IPS-NIHi11 (cell line): ENCODE measurements around the gene GYS1.
"Not testable (repeated sequence)": the region's sequence is repeated elsewhere in the genome, so short reads cannot be mapped to it uniquely, and the experiment has no call there.

Experiments used
- DNase-seq: peaks from one replicate; pipeline ENCODE4 v3.0.0; 2012; ENCODE audit warnings: mixed read lengths, low spot score

Gene GYS1

GRCh38 chr19:48938256-48938655, 54.9 kb downstream of the GYS1 start:
- no peak for DNase-seq

DNA sequence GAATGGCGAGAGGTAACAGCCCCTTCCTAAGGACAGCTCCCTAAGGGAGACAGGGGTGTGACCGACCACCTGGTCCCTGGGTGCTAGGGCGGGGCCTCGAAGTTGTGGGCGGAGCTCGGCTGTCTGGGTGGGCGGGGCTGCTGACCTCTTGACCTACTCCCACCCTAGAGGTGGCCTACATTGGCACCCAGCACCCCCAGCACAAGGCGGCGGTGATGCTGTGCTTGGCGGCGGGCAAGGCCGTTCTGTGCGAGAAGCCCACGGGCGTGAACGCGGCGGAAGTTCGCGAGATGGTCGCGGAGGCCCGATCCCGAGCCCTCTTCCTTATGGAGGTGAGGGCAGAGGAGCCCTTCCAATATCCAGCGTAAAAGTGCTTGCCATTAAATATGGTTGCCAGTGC, 57.2 kb downstream of the GYS1 start:
- no peak for DNase-seq

DNA sequence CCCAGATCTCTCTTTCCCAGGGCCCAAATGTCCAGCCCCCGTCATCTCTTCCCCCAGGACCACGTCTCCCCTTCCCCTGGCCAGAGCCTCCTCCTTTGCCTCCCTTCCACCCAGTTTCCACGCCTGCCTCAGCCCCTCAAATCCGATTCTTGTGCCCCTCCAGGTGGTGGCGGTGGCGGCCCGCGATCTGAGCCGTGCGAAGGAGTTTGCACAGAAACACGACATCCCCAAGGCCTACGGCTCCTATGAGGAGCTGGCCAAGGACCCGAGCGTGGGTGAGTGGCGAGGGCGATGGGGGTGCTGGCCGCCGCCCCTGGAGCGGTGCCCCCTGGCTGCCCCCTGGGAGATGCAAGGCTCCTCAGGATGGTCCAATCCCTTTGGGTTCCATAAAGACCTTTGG, 58.3 kb downstream of the GYS1 start:
- DNase-seq = no peak

DNA sequence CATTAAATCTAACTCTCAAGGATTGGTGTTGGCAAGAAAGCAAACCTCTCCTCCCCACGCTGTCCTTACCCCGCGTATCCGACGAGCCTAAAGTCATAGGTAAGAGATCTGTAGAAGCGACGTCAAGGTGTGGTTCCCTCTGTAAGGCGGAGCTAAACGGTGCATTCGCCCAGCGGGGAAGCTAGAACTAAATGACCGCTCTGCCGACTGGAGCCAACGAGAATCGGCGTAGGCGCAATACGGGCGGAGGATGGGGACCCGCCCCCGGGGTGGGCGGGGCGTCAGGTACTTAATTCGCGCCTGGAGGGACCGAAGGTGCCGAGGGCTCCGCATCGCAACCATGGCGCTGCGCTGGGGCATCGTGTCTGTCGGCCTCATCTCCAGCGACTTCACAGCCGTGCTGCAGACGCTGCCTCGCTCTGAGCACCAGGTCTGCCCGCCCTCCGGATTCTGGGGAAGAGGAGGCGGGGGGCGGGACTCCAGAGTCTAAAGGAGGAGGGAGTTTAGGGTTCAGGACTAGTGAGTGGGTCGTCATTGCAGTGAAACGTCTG, 59.7 kb downstream of the GYS1 start, which contains the start of gene DHDH:
TSS of gene DHDH (plus strand) at position 318 of the 551 bp plus-strand sequence. CDS start at position 341, 23 bp downstream.
- peak; percentile 96 for DNase-seq

DNA sequence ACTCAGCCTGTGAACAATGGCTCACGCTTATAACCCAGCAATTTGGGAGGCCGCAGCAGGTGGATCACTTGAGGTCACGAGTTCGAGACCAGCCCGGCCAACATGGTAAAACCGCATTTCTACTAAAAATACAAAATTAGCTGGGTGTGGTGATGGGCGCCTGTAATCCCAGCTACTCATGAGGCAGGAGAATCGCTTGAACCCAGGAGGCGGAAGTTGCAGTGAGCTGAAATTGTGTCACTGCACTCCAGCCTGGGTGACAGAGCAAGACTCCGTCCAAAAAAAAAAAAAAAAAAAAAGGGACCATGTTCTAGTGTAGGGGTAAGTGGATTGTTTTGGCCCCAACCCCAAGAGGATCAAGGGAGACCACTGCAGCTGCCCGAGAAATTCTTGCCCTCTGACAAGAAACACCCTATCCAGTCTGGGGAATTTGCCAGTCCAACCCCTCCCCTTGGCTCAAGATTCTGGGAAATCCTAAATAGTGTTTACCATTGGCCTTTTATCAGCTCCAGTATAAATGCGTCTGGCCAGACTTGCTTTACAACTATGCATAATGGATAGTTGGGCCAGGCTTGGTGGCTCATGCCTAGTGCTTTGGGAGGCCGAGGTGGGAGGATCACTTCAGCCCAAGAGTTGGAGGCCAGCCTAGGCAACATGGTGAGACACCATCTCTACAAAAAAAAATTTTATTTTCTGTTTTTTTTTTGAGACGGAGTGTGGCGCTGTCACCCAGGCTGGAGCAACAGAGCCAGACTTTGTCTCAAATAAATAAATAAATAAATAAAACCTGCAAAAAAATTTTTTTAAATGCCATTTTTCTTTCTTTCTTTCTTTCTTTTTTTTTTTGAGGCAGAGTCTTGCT, 64.7 kb downstream of the GYS1 start:
- DNase-seq = no peak

GRCh38 chr19:48927692-48928091, 65.4 kb downstream of the GYS1 start:
- not testable (repeated sequence) for DNase-seq

- no peak for DNase-seq
Measured at GRCh38 chr19:48926909-48927308, 66.2 kb downstream of the GYS1 start.

DNA sequence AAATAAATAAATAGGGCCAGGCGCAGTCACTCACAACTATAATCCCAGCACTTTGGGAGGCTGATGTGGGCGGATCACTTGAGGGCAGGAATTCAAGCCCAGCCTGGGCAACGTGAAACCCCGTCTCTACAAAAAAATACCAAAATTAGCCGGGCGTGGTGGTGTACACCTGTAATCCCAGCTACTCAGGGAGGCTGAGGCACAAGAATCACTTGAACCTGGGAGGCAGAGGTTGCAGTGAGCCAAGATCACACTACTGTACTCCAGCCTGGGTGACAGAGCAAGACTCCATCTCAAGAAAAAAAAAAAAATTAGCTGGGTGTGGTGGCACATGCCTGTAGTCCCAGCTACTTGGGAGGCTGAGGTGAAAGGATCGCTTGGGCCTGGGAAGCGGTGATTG, 67.2 kb downstream of the GYS1 start:
- not testable (repeated sequence) for DNase-seq

GRCh38 chr19:48925240-48925843, 67.8 kb downstream of the GYS1 start:
- DNase-seq = no peak

DNA sequence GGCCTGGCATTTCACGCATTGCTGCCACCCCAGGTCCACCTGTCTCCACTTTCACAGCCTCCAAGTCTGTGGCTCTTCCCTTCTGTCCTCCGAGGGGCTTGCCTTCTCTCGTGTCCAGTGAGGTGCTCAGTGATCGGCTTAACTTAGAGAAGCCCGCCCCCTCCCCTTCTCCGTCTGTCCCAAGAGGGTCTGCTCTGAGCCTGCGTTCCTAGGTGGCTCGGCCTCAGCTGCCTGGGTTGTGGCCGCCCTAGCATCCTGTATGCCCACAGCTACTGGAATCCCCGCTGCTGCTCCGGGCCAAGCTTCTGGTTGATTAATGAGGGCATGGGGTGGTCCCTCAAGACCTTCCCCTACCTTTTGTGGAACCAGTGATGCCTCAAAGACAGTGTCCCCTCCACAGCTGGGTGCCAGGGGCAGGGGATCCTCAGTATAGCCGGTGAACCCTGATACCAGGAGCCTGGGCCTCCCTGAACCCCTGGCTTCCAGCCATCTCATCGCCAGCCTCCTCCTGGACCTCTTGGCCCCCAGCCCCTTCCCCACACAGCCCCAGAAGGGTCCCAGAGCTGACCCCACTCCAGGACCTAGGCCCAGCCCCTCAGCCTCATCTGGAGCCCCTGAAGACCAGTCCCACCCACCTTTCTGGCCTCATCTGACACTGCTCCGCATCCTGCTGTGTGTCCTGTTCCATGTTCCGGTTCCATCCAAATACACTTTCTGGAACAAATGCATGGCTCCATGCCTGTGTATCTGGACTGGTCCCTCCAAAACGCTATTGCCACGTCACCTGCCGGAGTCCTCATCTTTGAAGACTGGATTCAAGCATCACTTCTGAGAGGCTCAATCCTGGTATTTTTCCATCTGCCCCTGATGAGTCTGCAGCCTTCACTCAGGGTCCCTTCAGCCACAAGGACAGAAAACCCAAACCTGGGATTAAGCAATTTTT, 70.3 kb downstream of the GYS1 start:
- no peak for DNase-seq

- no peak for DNase-seq
Measured at GRCh38 chr19:48921721-48922500, 71.2 kb downstream of the GYS1 start.

- no peak for DNase-seq
Measured at GRCh38 chr19:48920949-48921348, 72.2 kb downstream of the GYS1 start.

- not testable (repeated sequence) for DNase-seq
Measured at GRCh38 chr19:48919271-48919670, 73.8 kb downstream of the GYS1 start.

GRCh38 chr19:48918801-48919247, 74.3 kb downstream of the GYS1 start:
- peak; percentile 84 for DNase-seq
